H4 (cell line): ENCODE measurements around the gene PRC1. TPM values are rescaled to one million over a fixed set of nuclear protein-coding genes. Genes with fewer than 3 reads are reported as not detected.

Experiments used
- DNase-seq: peaks from one replicate; pipeline ENCODE4 v3.0.0-alpha.2; 2015; ENCODE audit warnings: low spot score
- total RNA-seq: library from RNA; depleted of rRNA; stranded (reverse); fragments of >200 nt; shearing (Covaris generic); gene quantifications from 2 replicates; pipeline ENCODE4 v1.2.3, GENCODE V29; 2014

PRC1 gene
- total RNA-seq, 1 experiment from 2014 or later: 245 TPM

DNA sequence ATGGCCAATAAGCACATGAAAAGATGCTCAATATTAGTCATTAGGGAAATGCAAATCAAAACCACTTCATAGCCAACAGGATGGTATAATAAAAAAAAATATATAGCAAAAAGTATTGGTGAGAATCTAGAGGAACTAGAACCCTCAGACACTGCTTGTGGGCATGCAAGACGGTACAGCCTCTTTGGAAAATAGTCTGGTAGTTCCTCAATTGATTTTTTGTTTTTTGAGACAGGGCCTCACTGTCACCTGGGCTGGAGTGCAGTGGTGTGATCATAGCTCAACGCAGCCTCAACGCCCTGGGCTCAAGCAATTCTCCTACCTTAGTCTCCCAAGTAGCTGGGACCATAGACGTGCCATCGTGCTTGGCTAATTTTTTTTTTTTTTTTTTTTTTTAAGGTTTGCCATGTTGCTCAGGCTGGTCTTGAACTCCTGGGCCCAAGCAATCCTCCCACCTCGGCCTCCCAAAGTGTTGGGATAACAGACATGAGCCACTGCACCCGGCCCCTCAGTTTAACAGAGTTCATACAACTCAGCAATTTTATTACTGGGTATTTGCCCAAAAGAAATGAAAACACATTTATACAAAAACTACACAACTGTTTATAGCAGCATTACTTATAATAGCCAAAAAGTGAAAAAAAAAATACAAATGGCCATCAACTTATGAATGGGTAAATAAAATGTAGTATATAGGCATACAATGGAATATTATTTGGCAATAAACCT is 5.1 kb downstream of the PRC1 start:
- DNase-seq: no peak

DNA sequence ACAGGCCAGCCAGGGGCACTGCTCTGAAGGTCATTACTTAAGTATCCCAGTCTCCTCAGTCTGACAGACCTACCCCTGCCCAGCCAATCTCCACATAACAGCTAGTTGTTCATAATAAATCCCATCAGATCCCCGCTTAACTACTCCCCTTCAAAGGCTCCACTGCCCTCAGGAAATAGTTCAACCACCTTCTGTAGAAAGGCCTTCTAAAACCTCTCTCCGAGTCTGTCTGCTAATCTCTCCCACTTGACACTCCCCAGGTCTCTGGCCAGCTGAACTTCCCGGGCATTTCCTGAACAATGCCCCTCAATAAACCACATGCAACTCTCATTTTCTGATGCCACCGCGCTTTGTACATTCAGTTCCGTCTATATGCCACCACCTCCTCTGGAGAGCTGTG is 6.0 kb downstream of the PRC1 start:
- DNase-seq: no peak

DNA sequence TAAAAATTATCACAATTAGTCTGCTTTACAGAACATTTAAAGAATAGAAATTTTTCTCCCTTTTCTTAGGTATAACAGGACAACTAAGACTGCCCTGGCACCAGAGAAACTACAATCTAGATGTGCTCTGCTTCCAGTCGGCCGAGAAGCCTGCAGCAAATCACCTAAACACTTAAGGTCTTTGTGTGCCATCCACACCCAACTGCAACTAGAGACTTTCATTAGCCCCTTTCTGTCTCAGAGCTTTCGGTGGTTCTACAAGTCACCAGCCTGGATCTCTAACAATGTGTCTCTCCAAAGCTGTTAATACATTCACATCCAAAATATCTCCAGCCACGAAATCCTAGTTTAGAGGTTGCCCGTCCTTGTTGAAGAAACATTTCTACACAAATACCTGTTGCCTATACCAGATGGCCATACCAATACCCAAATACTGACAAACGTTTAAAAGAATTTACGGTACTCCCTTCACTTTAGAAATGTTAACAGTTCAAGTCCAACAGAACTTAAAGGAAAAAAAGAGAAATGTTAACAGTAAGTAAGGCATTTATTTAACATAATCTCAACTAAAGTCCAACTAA is 6.7 kb downstream of the PRC1 start:
- DNase-seq: no peak

DNA sequence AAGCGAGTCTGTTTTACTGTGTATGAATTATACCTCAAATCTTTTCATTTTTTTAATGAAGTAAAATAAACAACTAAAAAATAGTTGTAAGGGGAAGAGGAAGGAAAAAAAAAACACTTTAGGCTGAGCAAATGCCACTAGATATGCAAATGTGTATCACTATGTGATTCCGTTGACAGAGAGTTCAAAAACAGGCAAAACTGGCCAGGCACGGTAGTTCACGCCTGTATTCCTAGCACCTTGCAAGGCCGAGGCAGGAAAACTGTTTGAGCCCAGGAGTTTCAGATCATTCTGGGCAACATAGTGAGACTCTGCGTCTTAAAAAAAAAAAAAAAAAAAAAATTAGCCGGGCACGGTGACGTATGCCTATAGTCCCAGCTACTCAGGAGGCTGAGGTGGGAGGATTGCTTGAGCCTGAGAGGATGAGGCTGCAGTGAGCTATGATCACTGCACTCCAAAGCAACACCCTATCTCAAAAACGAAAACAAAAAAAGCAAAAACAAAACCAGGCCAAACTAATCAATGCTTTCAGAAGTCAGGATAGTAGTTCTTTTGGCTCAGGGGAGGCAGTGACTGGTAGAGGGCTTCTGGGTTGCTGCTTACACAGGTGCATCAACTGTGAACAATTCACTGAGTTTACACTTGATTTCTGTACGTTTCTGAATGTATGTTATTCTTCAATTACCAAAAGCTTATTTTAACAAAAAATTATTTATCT is 7.4 kb downstream of the PRC1 start:
- no peak for DNase-seq

DNA sequence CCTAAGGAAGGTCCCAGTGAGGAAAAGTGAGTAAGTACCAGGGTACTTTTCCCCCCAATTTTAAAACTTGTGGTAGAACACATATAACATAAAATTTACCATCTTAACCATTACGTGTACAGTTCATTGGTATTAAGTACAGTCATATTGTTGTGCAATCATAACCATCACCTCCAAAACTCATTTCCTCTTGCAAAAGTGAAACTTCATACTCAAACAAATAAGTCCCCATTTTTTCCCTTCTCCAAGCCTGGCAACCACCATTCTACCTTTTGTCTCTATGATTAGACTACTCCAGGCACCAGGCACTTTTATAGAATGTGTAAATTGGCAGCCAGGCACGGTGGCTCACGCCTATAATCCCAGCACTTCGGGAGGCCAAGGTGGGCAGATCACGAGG is 12.2 kb downstream of the PRC1 start:
- DNase-seq: no peak

DNA sequence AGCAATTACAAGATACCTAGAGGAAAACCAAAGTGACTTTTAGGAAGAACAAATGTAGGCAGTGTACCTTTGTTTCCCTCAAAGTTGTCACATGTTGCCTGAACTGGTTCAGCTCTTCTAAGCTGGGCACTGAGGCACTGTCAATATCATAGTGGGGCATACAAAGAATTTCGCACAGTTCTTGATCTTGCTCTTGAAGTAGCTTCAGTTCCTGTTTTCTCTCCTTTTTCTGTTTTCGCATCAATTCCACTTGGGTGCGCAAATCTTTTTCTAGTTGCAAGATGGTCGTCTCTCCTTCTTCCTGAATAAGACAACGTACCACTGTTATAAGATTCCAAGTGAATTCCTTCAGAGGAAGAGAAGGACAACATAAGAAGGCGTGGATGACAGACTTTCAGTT is 12.7 kb downstream of the PRC1 start:
- DNase-seq: no peak

DNA sequence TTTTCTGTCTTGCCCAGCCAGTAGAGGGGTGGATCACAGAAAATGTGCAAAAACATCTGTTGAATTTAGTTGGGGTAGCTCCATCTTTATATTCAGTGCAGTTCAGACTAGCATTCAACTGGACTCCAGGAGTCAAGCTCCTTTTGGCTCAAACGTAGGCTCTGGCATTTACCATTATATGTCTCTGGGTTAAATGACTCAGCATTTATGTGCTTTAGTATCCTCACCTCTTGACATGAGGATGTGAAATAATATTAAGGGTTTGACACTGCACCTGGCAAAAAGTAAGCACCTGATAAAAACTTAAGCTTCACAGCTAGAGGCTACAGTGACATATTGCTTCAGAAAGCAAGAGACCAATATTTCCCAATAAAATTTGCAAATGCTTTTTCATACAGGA is 14.8 kb downstream of the PRC1 start:
- DNase-seq: no peak

DNA sequence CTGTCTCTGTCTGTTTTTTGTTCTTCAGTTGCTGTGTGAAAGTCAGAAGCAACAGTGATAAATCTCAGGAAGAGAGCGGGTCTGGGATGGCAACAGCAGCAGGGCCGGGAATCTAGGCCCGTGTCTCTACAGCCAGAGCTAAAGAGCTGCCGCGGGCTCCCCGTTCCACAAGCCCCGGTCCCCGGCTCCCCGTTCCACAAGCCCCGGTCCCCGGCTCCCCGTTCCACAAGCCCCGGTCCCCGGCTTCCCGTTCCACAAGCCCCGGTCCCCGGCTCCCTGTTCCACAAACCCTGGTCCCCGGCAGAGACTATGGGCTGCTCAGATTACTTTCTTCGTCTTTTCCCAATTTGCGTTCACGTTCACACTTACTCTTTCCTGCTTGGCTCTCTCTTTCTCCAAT is 20.1 kb downstream of the PRC1 start:
- no peak for DNase-seq

DNA sequence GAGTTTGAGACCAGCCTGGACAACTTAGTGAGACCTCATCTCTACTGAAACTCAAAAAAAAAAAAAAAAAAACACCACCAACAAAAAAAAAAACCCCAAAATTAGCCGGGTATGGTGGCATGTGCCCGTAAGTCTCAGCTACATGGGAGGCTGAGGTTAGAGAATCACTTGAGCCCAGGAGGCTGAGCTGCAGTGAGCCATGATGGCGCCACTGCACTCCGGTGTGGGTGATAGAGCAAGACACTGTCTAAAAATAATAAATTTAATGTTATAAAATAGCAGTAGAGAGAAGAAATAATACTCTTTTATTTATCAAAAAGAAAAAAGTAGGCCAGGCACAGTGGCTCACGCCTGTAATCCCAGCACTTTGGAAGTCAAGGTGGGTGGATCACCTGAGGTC is 22.2 kb downstream of the PRC1 start:
- no peak for DNase-seq

DNA sequence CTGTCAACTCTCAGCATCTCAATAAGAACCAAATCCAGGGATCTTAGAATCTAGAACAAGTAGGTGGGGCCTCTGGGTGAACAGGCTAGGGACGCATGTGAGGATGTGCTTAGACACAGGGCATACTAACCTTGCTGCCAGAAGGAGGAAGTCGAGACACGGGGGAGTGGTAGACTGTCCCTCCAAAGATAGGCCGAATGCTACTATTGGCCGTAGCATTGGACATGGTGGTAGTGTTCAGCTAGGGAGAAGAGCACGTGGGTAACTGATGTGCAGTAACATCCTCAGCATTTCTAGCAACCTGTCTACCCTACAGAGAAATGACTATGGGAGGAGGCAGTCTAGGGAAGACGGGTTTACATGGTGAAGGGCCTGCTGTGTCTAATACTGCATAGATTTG is 24.1 kb downstream of the PRC1 start:
- DNase-seq: no peak

DNA sequence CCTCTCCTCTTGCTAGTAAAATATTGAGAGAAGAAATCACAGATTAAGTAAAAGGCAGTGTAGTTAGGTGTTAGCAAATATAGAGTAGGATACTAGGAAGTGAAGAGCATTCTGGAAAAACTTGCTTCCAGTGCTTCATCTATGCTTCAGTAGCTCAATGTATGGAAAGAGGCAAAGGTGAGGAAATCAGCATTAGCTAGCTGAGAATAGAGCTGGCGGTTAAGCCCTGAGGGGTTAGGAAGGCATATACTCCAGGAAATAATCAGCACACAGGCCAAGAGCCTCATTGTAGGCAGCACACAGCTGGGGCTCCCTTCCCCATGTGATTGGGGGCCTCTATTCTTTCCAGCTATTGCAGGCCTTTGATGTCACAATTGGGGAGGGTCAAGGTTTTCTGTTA is 25.9 kb downstream of the PRC1 start:
- DNase-seq: no peak

DNA sequence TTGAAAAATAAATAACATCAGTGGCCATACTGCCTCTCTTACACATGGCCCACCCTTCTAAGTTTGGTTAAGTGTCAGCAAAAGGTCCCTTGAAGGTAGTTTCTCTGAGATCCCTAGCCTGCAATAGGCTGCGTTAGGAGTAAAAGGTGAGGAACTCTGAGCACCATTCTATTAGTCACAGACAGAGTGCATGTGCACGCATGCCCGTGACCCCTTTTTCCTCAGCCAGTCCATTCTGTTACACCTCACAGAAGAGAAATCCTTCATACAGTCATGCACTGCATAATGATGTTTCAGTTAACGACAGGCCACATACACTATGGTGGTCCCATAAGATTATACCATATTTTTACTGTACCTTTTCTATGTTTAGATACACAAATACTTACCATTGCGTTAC is 27.1 kb downstream of the PRC1 start:
- no peak for DNase-seq

DNA sequence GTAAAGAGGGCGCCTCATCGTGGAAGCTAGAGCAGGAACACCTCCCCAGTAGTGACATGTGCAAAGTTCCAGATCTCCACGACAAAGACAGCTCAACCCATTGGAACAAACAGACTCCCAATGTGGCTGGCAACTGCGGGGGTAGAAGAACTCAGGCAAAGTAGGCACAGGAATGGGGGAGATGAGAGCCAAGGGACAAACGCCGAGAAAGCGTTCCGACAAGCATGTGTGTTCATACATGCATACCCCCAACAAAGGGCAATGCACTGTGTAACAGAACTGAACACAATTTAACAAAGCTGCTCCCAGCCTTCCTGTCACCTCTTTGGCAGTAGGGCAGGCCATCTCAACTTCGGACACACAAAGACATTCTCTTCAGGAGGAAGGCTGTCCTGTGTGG is 28.1 kb downstream of the PRC1 start:
- DNase-seq: no peak

DNA sequence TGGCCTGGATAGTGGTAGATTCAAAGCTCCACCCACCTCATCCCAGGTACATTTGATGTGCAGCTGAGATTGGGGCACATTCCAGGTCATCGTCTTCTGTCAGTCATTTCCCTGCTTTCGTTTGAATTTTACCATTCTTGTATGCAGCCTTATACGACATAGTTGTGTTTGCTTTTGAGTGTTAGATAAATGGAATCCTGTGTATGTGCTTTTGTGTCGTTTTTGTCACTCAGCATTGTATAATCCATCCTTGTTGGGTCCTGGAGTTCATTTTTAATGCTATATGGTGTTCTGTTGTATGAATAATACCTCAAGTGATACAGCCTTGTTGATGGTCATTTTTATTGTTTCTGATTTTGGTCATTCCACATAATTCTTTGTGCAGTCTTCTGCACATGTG is 32.3 kb downstream of the PRC1 start:
- no peak for DNase-seq

DNA sequence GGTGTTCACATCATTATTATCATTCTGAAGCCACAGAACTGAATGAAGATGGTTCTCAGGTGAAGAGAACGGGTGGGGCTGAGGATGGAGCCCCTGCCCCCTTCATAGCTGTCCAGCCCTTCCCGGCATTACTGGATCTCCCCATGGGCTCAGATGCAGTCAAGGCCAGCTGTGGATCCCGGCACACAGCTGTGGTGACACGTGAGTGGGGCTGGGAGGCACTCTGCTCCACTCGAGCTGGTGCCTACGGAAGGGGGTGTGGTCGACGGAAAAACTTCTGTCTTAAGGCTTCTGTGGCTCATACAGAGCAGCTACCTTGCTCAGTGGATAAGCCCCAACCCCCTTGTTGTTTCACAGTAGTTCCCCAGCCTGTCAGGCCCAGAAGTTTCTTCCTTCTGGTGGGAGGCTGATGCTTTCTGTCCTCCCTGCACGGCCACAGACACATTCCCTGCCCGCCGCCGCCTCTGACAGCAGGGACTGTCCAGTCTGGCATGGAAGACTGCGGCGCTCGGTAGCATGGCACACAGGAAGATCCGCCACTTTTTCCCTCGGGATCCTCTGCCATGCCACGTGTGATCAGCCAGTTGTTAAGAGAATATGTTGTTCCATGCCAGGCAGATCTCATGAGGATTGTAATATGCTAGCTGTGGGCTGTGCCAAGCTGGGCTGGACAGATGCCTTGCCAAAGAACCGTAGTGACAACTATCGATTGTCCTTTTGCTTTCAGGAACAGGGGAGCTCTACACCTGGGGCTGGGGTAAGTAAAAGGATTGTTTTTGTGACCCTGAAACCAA is 33.8 kb downstream of the PRC1 start:
- no peak for DNase-seq

DNA sequence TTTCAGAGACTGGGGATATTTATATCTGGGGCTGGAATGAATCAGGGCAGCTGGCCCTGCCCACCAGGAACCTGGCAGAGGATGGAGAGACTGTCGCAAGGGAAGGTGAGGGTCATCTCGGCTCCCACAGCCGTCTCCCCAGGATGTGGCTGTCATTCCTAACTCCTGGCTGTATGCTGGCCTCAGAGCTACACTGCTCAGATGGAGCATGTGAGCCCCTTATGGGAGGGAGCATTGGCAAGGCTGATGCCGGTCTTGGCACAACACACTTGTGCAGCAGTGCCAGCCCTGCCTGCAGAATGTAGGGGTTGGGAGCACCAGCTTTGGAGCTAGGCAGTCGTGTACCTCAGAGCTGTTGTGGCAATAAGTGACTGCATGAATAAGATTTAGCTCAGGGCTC is 34.4 kb downstream of the PRC1 start:
- no peak for DNase-seq

DNA sequence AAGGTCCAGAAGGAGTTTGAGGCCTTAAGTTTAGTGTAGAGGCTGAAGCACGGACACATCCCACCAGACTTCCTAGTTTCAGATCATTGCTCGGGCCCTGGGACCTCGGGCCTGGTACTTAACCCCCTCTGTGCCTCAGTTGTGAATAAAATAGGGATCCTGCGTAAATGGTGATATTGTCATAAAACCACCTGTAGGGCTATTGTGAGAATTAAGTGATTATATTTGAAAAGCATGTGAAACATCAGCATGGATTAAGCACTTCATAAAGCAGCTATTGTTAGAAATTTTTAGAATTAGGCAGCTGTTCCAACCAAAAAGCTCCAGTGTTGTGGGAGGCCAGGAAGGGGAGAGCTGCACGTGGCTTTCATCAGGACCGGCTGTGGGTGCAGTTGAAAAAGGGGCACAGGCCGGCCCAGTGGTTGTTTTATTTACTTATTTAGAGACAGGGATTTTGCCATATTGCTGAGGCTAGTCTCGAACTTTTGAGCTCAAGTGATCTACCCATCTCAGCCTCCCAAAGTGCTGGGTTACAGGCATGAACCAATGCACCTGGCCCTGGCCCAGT is 35.2 kb downstream of the PRC1 start:
- DNase-seq: no peak

DNA sequence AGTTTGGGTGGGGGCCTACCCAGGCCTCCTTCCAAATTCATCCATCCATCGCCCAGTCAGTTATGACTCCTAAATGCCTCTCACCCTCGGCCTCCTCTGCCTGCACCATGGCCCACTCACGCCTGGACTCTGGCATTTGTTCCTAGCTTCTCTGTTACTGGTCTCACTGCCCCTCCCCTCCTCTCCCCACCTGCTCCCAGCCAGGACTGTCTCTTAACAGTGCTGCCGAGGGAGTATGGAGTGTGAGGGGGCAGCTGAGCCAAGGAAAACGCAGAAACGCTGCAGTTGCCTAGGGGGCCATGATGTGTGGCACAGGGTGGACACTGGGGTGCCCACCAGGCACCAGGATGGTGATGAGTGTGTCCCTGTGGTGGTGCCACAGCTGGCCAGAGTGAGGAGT is 36.5 kb downstream of the PRC1 start:
- no peak for DNase-seq

DNA sequence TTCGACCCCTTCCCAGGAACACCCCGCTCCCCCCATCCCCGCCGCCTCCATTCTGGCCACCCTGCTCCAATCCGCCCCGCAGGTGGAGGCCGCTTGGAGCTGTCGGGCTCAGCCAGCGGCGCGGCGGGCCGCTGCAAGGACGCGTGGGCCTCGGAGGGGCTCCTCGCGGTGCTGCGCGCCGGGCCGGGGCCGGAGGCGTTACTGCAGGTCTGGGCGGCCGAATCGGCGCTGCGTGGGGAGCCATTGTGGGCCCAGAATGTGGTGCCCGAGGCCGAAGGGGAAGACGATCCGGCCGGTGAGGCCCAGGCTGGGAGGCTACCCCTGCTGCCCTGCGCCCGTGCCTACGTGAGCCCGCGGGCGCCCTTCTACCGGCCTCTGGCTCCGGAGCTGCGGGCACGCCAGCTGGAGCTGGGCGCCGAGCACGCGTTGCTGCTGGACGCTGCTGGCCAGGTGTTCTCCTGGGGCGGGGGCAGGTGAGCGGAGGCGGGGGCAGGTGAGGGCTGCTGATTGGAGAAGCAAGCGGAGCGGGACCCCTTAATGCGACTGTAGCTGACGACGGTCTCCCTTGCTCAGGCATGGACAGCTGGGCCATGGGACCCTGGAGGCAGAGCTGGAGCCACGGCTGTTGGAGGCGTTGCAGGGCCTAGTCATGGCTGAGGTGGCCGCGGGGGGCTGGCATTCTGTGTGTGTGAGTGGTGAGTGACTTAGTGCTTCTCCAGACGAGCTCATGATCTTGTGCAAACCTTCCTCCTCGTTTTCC is 37.1 kb downstream of the PRC1 start:
- DNase-seq: no peak

DNA sequence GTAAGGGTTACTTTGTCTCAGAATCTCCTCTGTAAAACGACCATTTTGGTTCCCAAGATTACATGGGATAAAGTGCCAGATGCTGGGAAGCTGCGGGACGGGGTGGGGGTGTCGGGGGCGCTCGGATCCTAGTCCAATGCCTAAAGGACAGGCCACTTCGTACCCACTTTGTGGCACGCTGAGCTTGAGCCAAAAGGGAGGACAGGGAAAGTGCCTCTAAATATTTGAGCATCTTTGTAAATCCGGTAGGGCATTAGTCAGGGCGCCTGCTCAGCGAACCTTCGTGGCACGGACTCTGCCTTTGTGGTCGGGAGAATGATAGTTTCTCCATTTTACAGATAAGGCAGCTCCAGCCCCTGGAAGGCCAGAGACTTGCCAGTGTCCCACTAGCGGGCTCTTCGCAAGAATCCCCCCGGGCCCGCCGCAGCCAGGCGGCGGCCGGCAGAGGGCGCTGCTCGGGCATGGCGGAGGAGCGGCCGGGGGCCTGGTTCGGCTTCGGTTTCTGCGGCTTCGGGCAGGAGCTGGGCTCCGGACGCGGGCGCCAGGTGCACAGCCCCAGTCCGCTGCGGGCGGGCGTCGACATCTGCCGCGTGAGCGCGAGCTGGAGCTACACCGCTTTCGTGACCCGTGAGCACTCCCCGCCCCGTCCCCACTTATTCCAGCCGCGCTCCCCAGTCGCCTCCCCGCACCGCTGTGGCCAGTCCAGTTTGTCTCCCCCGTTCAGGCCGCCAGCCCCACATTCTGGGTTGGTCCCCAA is 37.9 kb downstream of the PRC1 start:
- no peak for DNase-seq
